Measurements from ENCODE around the gene MKX.

DNA sequence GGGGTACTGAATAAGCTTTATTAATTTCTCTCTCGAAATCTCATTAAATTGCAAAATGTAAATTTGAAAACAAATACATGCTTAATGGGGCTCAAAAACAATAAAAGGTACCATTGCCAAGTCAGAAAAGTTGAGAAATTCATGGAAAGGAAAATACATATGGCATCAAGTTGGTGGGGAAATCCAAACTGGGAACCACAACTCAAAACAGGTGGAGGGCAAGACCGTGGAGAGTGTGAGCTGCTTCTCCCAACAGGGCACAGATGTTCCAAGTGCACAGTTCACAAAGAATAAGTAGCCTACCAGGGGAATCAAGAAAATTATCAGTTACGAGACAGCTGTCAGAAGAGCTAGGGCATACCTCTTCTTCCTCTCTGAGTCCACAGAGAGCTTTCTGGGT, 26.6 kb downstream of the MKX start:
- TF ChIP-seq, protein P1, sequence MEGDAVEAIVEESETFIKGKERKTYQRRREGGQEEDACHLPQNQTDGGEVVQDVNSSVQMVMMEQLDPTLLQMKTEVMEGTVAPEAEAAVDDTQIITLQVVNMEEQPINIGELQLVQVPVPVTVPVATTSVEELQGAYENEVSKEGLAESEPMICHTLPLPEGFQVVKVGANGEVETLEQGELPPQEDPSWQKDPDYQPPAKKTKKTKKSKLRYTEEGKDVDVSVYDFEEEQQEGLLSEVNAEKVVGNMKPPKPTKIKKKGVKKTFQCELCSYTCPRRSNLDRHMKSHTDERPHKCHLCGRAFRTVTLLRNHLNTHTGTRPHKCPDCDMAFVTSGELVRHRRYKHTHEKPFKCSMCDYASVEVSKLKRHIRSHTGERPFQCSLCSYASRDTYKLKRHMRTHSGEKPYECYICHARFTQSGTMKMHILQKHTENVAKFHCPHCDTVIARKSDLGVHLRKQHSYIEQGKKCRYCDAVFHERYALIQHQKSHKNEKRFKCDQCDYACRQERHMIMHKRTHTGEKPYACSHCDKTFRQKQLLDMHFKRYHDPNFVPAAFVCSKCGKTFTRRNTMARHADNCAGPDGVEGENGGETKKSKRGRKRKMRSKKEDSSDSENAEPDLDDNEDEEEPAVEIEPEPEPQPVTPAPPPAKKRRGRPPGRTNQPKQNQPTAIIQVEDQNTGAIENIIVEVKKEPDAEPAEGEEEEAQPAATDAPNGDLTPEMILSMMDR (IDR thresholded peaks at IDR 0.05; ENCODE audit: low read depth, low read length, missing input control), result no peak
- TF ChIP-seq, protein P2, sequence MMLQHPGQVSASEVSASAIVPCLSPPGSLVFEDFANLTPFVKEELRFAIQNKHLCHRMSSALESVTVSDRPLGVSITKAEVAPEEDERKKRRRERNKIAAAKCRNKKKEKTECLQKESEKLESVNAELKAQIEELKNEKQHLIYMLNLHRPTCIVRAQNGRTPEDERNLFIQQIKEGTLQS (IDR thresholded peaks at IDR 0.05), result no peak
- no peak for TF ChIP-seq RAD21 (IDR thresholded peaks at IDR 0.05)

Data from liver (tissue), 3 donors.